LoVo (cell line): Measurements from ENCODE around the gene TUBB1.

ENCODE experiments used
- DNase-seq: peaks from one replicate; pipeline ENCODE4 v3.0.0-alpha.2; 2016; ENCODE audit warnings: low spot score

Gene TUBB1

DNA sequence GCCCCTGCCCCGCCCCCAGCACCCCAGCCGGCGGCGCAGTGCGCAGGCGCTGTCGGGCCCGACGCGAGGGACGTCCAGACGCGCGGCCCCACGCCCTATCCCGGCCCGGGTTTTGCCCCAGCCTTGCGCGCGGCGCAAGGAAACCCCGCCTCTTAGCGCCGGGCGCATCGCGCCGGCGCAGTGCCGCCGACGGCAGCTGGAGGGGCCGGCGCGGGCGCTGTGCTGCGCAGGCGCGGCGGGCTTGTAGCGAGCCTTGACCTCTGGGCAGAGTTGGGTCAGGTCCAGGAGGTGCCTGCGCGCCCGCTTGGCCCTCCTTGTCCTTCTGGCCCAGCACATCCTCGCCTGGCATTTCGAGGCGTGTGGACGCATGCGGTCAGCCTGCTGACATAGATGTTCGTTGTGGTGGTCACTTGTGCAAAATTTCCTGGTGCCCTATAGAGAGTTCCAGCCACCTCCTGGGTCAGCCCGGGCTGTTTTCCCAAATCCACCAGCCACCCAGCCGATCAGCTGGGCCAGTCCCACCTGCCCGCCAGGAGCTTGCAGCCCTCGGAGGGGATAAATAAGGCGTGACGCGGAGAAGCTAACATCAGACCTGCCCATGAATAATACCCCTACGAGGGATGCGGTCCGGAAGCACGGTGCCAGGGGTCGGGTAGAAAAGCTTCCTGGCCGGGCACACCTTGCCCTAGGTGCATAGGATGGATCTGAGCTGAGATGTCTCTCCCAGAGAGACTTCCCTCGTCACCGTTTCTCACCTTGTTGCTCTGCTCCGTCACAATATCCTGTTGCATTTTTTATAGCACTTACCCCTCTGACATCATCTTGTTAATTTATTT lies 23.8 kb downstream of the TUBB1 start:
- DNase-seq: peak; percentile 96

DNA sequence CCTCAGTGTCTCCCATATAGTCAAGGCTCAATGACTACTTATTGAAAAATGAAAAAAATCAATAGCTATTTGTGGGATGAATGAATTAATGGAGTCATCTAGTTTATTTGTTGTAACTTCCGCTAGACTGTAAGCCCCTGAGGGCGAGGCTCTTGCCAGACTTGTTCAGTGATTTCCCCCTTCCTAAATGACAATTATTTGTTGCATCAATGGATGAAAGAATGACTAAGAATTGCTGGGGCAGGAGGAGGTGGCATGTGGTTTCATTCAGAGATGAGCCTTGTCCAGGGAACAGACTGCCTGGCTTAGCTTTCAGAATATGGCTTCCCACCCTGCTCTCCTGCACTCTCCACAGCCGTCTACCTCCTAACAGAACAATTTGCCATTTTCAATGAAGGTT lies 24.5 kb downstream of the TUBB1 start:
- peak; percentile 35 for DNase-seq

DNA sequence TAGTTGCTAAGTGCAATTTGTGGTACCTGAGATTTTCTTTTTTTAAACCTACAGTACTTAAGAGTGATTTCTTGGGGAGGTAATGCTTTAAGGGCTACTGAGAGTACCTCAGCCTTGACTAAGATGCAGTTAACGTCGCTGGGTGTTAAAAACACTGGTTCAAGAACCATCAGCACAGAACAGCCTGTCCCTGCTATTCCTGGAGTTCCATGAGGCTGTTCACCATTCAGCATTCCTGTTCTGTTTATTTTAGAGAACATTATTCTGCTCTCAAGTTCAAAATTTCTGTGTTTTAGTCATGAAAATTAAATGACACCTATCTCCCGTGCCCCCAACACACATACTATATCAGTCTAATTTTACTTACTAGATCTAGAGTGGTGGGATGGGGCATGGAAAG lies 25.1 kb downstream of the TUBB1 start:
- DNase-seq: no peak

DNA sequence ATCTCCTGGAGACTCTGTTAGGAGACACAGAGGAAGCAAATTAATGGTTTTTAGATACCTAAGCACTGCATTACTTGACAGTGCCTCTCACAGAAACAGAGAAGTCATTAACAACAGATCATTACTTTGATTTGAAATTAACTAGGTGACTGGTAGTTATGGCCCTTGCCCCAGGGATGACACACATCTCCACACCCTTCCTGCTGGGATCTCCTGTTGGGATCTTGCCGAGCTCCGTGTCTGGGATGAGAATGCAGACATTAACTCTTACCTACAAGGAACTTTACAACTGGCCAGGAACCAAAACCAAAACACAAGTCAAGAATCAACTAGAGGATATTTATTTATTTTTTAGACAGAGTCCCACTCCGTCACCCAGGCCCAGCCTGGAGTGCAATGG lies 25.6 kb downstream of the TUBB1 start:
- DNase-seq: peak; percentile 67

DNA sequence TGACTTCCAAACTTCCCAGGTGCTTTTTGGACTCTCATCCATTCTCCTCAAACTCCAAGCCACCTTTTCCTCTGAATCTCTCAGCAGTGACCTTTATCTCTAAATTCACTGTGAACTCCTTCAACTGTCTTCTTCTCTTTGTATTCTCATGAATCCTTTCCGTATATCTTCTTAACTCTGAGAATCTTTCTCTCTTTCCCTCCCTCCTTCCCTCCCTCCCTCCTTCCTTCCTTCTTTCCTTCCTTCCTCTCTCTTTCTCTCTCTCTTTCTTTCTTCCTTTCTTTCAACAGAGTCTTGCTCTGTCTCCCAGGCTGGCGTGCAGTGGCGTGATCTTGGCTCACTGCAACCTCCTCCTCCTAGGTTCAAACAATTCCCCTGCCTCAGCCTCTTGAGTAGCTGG lies 27.6 kb downstream of the TUBB1 start:
- no peak for DNase-seq

DNA sequence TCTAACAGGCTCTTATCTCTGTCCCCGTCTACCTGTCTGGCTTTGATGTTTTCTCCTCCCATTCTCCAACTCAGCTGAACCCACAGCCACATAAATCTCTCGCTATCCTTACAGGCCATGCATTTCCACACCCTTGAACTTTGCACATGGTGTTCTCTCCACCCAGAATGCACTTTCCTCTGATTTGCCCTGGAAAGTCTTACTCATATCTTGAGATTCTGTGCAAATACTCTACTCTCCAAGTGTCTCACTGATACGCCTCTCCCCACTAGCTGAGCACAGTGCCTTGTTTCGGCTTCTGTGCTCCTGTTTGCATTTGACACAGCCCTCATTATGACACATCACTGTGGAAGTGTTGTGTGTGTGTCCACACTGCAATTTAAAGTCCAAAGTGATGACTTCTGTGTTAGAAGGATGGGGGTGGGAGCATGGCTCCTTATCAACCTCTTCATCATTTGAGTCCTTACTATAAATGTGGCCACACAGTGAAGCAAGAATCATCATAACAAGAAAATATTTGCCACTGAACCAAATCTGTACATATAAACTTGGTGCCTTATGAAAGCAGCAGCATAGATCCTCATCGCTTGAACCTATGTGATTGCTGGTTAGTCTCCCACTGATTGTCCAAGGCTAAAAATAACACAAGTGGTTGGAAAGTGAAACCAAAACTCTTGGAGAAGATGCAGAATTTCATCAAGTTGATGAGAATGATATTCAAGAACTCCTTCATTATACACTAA lies 28.9 kb downstream of the TUBB1 start:
- DNase-seq: peak; percentile 85

DNA sequence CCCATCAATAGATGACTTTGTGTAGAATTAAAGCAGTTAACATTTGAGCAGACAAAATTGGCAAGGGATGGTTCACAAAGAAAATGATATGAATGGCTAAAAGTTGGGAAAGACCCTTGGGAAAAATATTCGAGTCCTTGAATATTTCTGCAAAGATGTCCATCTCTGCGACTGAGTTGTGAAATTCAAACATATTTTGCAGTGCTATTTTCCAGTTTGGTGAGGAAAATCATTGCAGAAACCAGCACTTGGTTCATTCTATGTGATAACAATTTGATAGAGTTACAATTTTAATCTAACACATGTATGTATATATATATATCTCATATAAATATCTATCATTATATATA lies 29.4 kb downstream of the TUBB1 start:
- DNase-seq: no peak

DNA sequence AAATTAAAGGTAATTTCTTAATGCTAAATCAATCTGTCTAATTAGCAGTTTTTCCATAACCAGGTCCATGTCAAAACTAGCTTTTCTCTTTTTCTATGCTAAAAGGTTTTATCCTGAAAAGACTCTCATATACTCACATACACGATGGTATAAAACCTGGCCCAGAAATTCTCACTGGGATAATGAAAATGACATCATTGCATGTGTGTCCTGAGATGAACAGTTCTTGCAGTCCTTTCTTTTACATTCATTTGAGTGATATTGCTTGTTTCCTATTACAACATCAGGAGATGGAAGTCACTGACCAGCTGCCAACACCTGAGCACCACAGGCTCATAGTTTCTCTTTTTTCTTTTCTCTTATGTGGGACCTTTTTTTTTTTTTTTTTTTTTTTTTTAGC lies 31.2 kb downstream of the TUBB1 start:
- DNase-seq: no peak

DNA sequence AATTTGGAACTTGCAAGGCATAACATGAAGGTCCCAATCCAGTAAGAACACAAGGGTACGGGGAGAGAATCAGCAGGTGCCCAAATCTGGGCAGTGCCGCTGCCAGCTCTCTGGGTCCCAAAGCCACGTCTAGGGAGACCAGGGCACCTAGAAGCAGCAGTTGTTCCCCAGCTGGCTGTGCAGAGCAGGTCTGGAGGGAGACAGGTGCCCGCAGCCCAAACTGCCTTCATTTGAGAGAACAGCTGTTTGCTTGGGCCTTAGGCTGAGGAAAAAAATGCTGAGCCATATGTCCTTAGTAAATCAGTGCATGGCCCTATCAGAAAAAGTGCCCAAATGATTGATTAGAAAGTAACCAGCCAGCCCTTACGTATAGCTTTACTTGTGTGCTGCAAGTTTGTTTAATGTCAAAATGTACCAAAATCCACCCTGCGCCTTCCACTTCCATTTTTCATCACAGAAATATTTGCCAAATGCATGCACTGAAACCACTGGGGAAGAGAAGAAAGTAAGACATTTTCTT lies 32.5 kb downstream of the TUBB1 start:
- no peak for DNase-seq

DNA sequence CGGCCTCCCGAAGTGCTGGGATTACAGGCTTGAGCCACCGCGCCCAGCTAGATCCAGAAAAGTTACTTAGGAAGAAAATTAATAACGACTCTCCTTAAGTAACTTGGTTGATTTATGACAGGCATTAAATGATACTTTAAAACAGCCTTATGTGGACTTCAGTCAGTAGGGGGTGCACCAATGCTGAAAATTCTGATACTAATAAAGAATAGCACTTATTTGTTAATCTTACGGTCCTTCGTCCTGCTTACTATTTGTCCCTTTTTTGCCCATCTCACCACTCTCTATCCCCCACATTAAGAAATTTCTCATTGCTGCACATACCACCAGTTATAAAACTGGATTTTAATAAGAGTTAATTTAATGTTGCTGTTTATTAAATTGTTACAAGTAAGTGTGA lies 36.1 kb downstream of the TUBB1 start:
- DNase-seq: no peak

DNA sequence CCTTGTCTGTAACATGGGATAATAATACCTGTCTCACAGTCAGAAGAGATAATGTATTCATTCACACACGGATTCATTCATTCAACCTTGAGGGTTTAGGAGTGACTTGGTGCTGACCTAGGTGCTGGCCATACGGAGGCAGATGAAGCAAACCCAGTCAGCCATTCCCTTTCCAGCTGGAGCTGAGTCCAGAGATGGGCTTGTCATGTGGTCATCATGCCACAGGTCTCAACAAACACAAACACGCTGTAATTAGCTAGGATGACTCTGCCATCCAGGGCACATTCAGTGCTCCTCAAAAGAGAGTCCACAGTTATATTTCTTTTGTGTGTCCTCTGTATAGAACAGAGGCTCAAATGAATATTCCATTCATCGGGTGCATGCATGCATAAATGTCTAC lies 42.9 kb downstream of the TUBB1 start:
- DNase-seq: no peak

DNA sequence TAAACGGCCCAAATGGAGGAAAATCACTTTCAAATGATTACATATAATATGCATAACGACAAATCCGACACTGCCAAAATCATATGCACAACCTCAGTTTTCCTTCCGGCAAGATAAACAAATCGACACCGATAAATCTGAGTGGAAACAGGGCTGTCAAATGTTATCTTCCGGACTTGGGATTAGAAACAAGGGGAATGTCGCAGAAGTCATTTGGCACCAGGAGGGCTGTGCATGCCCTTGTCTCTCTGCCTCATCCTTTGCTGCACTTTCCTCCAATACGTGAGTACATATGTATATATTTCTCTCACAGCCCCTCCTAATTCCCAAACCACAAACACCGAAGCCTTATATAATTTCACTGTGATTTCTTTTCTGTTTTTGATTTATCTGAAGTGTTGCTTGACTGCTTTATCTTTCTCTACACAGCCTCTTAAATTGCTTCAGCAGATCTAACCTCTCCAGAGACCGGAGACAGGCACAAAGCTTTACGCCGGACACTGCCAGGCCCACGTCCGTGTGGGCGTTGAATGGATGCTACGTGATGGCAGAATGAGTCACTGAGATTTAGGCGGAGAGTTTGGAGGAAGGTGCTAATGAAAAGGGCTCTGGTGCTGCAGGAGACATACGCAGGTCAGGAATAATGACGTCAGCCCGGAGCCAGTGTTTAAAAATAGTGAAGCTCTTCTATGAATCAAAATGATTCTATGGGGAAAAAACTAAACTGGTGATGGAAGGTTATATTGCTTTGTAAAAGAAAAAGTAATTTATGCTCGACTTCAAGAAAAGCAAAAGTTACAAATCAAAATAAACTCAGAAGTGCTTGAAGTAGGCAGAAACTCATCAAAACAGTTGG lies 44.4 kb downstream of the TUBB1 start:
- DNase-seq: peak; percentile 24

DNA sequence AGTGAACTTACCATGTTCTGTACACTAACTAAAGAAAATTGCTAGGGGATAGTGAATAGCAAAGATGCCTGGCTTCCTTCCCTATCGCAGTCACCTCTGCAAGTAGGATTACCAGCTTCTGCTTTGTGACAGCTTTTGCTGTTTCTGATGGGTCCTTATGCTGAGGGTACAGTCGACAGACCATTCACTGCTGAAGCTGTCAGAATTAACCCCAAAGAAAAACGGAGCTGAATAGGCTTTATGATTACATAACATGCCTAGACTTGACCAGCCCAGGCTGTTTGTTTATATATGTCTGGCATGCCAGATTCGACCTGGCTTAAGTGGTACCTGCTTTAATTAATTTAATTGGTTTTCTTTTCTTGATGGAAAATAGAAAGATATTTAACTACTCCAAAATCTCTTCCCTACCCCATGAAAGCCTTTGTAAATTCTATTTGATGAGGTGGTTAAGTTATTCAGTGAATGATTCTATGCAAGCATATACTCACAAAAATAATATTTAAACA lies 45.0 kb downstream of the TUBB1 start:
- no peak for DNase-seq

DNA sequence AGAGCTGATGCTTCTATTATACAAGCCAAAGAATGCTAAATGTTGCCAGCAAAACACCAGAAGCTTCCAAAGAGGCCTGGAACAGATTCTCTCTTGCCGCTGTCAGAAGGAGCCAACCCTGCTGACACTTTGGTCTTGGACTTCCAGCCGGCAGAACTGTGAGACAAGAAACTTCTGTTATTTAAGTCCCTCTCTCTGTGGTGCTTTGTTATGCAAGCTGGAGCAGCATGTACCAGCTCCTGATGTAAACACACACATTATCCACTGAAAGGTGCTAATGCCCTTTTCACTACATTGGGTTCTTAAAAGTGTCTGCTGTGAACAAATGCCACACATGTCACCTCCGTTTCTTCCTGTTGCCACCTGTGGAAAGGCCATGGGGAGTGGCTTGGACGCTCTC lies 49.3 kb downstream of the TUBB1 start:
- no peak for DNase-seq

DNA sequence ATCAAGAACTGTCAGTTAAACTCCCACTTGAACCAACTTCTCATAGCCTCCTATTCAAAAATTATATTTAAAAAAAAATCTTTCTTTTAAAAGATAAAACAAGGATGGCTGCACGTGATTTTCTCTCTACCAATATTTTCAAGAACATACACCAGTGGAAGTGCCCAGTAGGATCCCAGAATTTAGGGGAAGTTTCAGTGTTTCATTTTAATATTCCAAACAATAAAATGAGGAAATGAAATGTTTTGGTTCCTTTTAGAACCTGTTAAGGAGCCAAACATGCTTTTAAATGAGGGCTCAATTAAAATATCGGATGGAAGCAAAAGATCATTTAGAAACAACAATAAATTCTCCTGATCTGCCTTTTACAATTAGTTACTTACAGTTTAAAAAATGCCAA lies 49.8 kb downstream of the TUBB1 start:
- no peak for DNase-seq

DNA sequence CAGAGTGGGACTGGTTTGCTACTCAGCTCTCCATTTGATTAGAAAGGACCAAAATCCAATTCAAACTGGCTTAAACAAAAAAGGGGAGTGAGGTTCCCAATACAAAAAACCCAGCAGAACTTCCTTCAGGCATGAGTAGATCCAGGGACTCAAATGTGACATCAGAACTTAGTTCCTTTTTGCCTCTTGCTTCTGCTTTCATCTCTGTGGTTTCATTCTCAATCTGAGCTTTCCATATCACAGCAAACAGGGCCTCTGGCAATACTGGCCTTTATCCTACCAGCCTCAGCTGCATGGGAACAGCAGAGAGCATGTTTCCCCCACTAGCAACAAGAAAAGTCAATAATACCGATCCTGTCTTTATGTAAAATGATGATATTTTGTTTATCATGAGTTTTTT lies 52.0 kb downstream of the TUBB1 start:
- no peak for DNase-seq

DNA sequence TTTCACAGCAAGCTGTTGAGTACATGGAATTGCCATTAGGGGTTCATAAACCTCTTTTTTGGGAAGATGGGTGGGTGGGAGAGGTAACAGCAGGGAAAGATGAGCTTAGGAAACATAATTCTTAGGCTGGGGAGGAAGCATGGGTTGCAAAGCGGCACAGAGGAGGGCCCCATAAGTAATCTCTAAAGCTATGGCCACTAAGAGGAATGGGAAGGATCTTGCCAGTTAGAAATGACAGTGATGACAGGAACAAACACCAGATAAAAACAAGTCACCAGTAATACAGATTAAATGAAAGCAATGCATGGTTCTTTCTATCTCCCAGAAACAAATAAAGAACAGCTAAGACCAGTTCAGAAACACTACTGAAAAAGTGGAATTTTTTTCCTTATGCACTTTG lies 54.4 kb downstream of the TUBB1 start:
- no peak for DNase-seq

DNA sequence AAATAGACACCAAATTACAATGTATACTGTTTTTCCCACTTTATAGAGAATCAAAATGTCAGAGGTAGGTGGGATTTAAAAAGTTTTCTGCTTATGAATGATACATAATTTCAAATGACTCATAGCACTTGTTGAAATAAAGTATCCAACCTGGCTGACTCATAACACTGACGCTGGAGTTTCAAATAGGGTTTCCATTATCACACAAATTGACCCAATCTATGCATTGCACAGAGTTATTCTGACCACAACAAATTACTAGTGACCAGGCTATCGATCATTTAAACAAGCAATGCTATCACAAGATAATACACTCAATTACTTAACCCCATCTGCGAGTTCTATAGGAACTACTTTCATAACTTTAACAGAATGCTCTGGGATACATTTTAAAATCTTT lies 55.2 kb downstream of the TUBB1 start:
- DNase-seq: no peak

DNA sequence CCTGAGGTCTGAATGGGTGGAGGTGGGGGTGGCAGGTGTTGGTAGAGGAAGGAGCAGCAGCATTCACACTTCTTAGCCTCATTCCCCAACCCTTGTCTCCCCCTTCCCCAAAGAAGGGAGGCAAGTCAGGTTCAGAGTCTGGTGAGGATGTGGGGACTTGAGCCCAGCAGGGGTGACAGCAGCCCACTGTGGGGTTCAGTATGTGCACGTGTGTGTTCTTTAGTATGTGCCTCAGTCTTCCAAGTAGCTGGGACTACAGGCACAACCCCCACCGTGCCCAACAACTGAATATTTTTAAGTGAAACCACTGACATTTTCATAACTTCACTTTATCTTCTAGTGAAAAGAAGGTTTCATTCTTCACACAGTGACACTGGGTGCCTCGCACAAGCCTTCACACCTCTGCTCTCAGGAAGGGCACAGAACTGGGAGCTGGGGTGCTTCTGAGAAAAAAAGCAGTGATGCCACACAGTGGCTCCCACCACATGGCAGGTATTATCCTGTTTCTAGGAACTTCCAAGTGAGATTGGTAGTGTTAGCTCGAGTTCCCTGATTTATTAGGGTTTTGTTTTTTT lies 56.8 kb downstream of the TUBB1 start:
- DNase-seq: no peak
